ENCODE measurements around the gene FANCC. TPM values are rescaled to one million over a fixed set of nuclear protein-coding genes. Genes with fewer than 3 reads are reported as not detected.

FANCC gene
- total and polyA plus RNA-seq, 2 of the 8 experiments (the other 6 are each of a cell fraction or from before 2014, with no cell fraction given) = 7.8 to 15.2 TPM

DNA sequence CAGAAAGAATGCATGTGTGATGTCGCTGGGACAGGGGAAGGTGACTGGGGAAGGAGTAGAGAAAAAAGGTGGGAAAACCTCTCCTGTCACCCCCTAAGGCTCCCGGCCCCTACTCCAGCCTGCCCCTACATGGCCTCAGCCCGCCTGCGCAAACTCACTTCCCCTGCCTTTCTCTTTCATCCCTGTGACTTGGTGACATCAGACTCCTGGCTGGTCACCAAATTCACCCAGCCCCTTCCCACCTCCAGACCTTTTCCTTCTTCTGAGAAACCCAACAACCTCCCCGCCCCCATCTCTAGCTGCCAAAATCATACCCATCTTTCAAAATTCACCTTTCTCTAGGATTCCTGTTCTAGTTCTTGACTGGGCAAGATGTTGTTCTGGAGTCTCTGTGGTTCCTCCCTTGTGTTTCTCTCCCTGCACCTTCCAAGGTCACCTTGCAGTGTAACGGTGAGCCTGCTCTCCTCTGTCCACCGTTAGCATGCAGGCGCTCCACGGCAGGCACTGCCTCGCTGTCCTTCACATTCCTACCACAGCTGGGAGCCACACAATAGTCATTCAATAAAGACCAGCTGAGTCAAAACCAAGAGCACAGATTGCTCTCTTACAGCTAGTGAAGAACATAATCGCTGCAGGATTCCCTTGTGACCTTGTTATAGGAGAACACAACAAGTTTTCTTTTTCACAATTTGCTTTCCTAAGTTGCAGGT is 134.5 kb downstream of the FANCC start (continued):
- TF ChIP-seq, protein P1, sequence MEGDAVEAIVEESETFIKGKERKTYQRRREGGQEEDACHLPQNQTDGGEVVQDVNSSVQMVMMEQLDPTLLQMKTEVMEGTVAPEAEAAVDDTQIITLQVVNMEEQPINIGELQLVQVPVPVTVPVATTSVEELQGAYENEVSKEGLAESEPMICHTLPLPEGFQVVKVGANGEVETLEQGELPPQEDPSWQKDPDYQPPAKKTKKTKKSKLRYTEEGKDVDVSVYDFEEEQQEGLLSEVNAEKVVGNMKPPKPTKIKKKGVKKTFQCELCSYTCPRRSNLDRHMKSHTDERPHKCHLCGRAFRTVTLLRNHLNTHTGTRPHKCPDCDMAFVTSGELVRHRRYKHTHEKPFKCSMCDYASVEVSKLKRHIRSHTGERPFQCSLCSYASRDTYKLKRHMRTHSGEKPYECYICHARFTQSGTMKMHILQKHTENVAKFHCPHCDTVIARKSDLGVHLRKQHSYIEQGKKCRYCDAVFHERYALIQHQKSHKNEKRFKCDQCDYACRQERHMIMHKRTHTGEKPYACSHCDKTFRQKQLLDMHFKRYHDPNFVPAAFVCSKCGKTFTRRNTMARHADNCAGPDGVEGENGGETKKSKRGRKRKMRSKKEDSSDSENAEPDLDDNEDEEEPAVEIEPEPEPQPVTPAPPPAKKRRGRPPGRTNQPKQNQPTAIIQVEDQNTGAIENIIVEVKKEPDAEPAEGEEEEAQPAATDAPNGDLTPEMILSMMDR (IDR thresholded peaks at IDR 0.05; ENCODE audit: control extremely low read depth in 1 of 3, insufficient read depth in 1 of 3, low read depth in 1 of 3, low read length in 3 of 3) = peak; percentile 44 to 67 (median 59)
- TF ChIP-seq, protein P2, sequence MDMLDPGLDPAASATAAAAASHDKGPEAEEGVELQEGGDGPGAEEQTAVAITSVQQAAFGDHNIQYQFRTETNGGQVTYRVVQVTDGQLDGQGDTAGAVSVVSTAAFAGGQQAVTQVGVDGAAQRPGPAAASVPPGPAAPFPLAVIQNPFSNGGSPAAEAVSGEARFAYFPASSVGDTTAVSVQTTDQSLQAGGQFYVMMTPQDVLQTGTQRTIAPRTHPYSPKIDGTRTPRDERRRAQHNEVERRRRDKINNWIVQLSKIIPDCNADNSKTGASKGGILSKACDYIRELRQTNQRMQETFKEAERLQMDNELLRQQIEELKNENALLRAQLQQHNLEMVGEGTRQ (IDR thresholded peaks at IDR 0.05; ENCODE audit: low read length) = no peak
- no peak for TF ChIP-seq SIX5 (IDR thresholded peaks at IDR 0.05; ENCODE audit: low read depth, low read length)
